Lower leg skin (tissue), 4 donors: ENCODE results near the gene RIOK1. TPM values are rescaled to one million over a fixed set of nuclear protein-coding genes. Genes with fewer than 3 reads are reported as not detected.

Experiments
- DNase-seq, 2 donors: peaks; one replicate each; pipeline ENCODE4 v3.0.0-alpha.2; 2019; ENCODE audit warnings: low spot score in 2 of 2
- H3K4me3 ChIP-seq: fragments of 200-600 bp; sonication (generic); 2 replicates; pipeline ENCODE4 v1.5.1; 2017; ENCODE audit warnings: mild to moderate bottlenecking, low read depth; ENCODE audit not compliant: poor library complexity, severe bottlenecking
- CTCF ChIP-seq, 3 donors: fragments of 450-650 bp; IDR thresholded peaks; one replicate each; pipeline ENCODE4 v1.5.1; 2016; ENCODE audit warnings: antibody characterized with exemption in 3 of 3, mild to moderate bottlenecking in 3 of 3, moderate library complexity in 2 of 3
- POLR2A ChIP-seq, 2 donors: fragments of 450-650 bp; IDR thresholded peaks; one replicate each; pipeline ENCODE4 v1.6.1; 2016 to 2017; ENCODE audit warnings: antibody characterized with exemption in 2 of 2, mild to moderate bottlenecking in 1 of 2, moderate library complexity in 1 of 2
- whole genome bisulfite sequencing, 2 donors: methylation state at CpG; one replicate each; pipeline ENCODE4 v1.1.5; 2018; 5-methylcytosine and 5-hydroxymethylcytosine counted together
- intact Hi-C: fragments of 100-400 bp; cut with DNase I; formaldehyde crosslinking; loops from one replicate; pipeline ENCODE4 v1.15.0; 2023; ENCODE audit warnings: low total_unique reads
- total RNA-seq, 4 donors: library from RNA; depleted of rRNA; stranded (reverse); fragments of >200 nt; gene quantifications; one replicate each; pipeline ENCODE4 v1.1.0, GENCODE V29; 2016

The RIOK1 gene
- total RNA-seq, 4 donors from 2014 or later, result 13.1 to 17.5 (median 14.6) TPM

GRCh38 chr6:7414811-7415210, 25.2 kb downstream of the RIOK1 start:
- 72 to 85% methylated on average over 7 of the region's 7 CpGs for WGBS, 2 donors
- intact Hi-C loops, result loop anchor here (10.0 kb wide), 1 partner anchor 150 kb away; no protein-coding TSS in a partner anchor
- DNase-seq, result no peak
- no peak for TF ChIP-seq POLR2A (IDR thresholded peaks at IDR 0.05)
- TF ChIP-seq CTCF (IDR thresholded peaks at IDR 0.05), result no peak
- H3K4me3 ChIP-seq, result no peak overlapping the region

- intact Hi-C loops, result loop anchor here (10.0 kb wide), 1 partner anchor 147 kb away; no protein-coding TSS in a partner anchor
- no peak for DNase-seq
- 86 to 93% methylated on average over 2 of the region's 2 CpGs for WGBS, 2 donors
- TF ChIP-seq POLR2A (IDR thresholded peaks at IDR 0.05) (no peak), CTCF (IDR thresholded peaks at IDR 0.05) (no peak)
- H3K4me3 ChIP-seq, result no peak overlapping the region
Observed at GRCh38 chr6:7417684-7418083, 28.1 kb downstream of the RIOK1 start.

DNA sequence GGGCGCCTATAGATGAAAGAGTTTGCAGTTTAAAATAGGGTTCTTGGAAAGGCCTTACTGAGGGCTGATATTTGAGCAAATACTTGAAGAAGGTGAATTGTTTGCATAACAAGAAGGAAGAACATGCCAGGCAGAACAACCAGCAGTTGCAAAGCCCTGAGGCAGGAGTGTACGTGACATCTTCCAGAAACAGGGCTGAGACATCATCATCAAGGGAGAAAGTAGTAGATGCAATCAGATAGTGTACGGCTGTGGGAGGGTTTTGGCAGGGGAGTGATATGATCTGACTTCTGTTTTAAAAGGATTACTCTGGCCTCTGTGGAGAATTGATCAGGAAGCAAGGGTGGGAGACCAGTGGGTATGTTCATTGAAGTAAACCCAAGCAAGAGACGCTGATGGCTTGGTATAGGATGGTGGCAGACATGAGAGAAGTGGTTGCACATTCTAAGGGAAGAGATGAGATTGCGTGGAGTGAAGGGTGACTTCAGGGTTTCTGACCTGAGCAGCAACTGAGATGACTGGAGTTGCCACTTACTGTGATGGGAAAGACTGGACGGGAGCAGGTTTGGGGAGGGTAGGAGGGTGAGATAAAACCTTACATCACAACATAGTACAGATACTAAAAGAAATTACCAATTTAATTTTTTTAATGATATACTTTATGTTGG, 28.8 kb downstream of the RIOK1 start:
- 44 to 62% methylated on average over 6 of the region's 6 CpGs for WGBS, 2 donors
- no peak overlapping the region for H3K4me3 ChIP-seq
- TF ChIP-seq CTCF (IDR thresholded peaks at IDR 0.05) (no peak), POLR2A (IDR thresholded peaks at IDR 0.05) (no peak)
- DNase-seq, result no peak
- intact Hi-C loops, result loop anchor here (10.0 kb wide), 1 partner anchor 146 kb away; no protein-coding TSS in a partner anchor

- H3K4me3 ChIP-seq, result no peak overlapping the region
- no peak for DNase-seq
- WGBS, 2 donors, result 61 to 66% methylated on average over 1 of the region's 1 CpG
- no peak for TF ChIP-seq CTCF (IDR thresholded peaks at IDR 0.05)
- no peak for TF ChIP-seq POLR2A (IDR thresholded peaks at IDR 0.05)
- intact Hi-C loops, result loop anchor here (10.0 kb wide), 1 partner anchor 146 kb away; no protein-coding TSS in a partner anchor
Observed at GRCh38 chr6:7419065-7419464, 29.5 kb downstream of the RIOK1 start.

- DNase-seq, result no peak
- WGBS, 2 donors, result 87 to 97% methylated on average over 3 of the region's 3 CpGs
- no peak overlapping the region for H3K4me3 ChIP-seq
- intact Hi-C loops, result no loop called here
- TF ChIP-seq POLR2A (IDR thresholded peaks at IDR 0.05), result no peak
- no peak for TF ChIP-seq CTCF (IDR thresholded peaks at IDR 0.05)
Observed at GRCh38 chr6:7421066-7421465, 31.5 kb downstream of the RIOK1 start.

- TF ChIP-seq CTCF (IDR thresholded peaks at IDR 0.05) (no peak), POLR2A (IDR thresholded peaks at IDR 0.05) (no peak)
- DNase-seq, result no peak
- WGBS, 2 donors, result 88% methylated on average over 5 of the region's 5 CpGs
- intact Hi-C loops, result no loop called here
- no peak overlapping the region for H3K4me3 ChIP-seq
Observed at GRCh38 chr6:7424058-7424457, 34.5 kb downstream of the RIOK1 start.
